Erythroblast (primary cell): ENCODE measurements around the gene TUBA4A.
A peak's percentile ranks its signal among the peaks of the same experiment; 100 is the strongest.
"Not testable (repeated sequence)": the region's sequence is repeated elsewhere in the genome, so short reads cannot be mapped to it uniquely, and the experiment has no call there.

Experiments
- DNase-seq, 2 experiments: peaks; one replicate each; lab custom pipeline; 2025; lab: John Stamatoyannopoulos, UW
- POLR2A ChIP-seq: IDR thresholded peaks from 2 replicates; pipeline ENCODE4 v1.6.1; 2011; ENCODE audit warnings: mild to moderate bottlenecking, low read length

The TUBA4A gene

DNA sequence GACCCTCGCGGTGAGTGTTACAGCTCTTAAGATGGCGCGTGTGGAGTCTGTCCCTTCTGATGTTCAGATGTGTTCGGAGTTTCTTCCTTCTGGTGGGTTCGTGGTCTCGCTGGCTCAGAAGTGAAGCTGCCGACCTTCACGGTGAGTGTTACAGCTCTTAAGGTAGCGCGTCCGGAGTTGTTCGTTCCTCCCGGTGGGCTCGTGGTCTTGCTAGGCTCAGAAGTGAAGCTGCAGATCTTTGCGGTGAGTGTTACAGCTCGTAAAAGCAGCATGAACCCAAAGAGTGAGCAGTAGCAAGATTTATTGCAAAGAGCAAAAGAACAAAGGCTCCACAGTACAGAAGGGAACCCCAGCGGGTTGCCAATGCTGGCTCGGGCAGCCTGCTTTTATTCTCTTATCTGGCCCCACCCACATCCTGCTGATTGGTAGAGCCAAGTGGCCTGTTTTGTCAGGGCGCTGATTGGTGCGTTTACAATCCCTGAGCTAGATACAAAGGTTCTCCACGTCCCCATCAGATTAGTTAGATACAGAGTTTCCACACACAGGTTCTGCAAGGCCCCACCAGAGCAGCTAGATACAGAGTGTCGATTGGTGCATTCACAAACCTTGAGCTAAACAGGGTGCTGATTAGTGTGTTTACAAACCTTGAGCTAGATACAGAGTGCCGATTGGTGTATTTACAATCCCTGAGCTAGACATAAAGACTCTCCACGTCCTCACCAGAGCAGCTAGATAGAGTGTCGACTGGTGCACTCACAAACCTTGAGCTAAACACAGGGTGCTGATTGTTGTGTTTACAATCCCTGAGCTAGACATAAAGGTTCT is 53.0 kb downstream of the TUBA4A start:
- DNase-seq: not testable (repeated sequence)
- peak; percentile 15 for TF ChIP-seq POLR2A
